ENCODE results near the gene ATRNL1.

ATRNL1 gene

GRCh38 chr10:115903207-115903606 is 810.0 kb downstream of the ATRNL1 start:
- Histone ChIP-seq H3K27ac (no peak overlapping the region), H3K4me3 (ENCODE audit: low read depth, low read length) (no peak overlapping the region), H3K36me3 (replicated peaks) (no peaks in the 10 kb centered on the region), H3K27me3 (replicated peaks) (no peaks in the 10 kb centered on the region)
- in situ Hi-C loops (cut with HindIII; ENCODE audit: low pct_ligation_motif_present, low sequenced_read_pairs) = no loop called here
- TF ChIP-seq CTCF (IDR thresholded peaks at IDR 0.05; ENCODE audit: low read depth, low read length, missing control alignments) = no peak
- DNase-seq = no peak

GRCh38 chr10:115903845-115904244 is 810.7 kb downstream of the ATRNL1 start:
- no peak for DNase-seq
- H3K36me3 ChIP-seq (replicated peaks) = no peaks in the 10 kb centered on the region
- in situ Hi-C loops (cut with HindIII; ENCODE audit: low pct_ligation_motif_present, low sequenced_read_pairs) = no loop called here
- H3K27ac ChIP-seq = no peak overlapping the region
- TF ChIP-seq CTCF (IDR thresholded peaks at IDR 0.05; ENCODE audit: low read depth, low read length, missing control alignments) = no peak
- no peak overlapping the region for H3K4me3 ChIP-seq (ENCODE audit: low read depth, low read length)
- H3K27me3 ChIP-seq (replicated peaks) = no peaks in the 10 kb centered on the region

GRCh38 chr10:115909037-115909436 is 815.9 kb downstream of the ATRNL1 start:
- Histone ChIP-seq H3K27ac (no peak overlapping the region), H3K36me3 (replicated peaks) (no peaks in the 10 kb centered on the region), H3K27me3 (replicated peaks) (no peaks in the 10 kb centered on the region), H3K4me3 (ENCODE audit: low read depth, low read length) (no peak overlapping the region)
- in situ Hi-C loops (cut with HindIII; ENCODE audit: low pct_ligation_motif_present, low sequenced_read_pairs) = no loop called here
- no peak for TF ChIP-seq CTCF (IDR thresholded peaks at IDR 0.05; ENCODE audit: low read depth, low read length, missing control alignments)
- no peak for DNase-seq

GRCh38 chr10:115909962-115910731 is 817.0 kb downstream of the ATRNL1 start:
- no peak for DNase-seq
- TF ChIP-seq CTCF (IDR thresholded peaks at IDR 0.05; ENCODE audit: low read depth, low read length, missing control alignments) = no peak

GRCh38 chr10:115914475-115914874 is 821.3 kb downstream of the ATRNL1 start:
- Histone ChIP-seq H3K4me3 (ENCODE audit: low read depth, low read length) (no peak overlapping the region), H3K27me3 (replicated peaks) (no peaks in the 10 kb centered on the region), H3K36me3 (replicated peaks) (no peaks in the 10 kb centered on the region), H3K27ac (no peak overlapping the region)
- DNase-seq = no peak
- in situ Hi-C loops (cut with HindIII; ENCODE audit: low pct_ligation_motif_present, low sequenced_read_pairs) = no loop called here
- no peak for TF ChIP-seq CTCF (IDR thresholded peaks at IDR 0.05; ENCODE audit: low read depth, low read length, missing control alignments)

More at GRCh38 chr10:115909962-115910731, 817.0 kb downstream of the ATRNL1 start:
- Histone ChIP-seq H3K4me3 (ENCODE audit: low read depth, low read length) (no peak overlapping the region), H3K36me3 (replicated peaks) (no peaks in the 10 kb centered on the region), H3K27ac (no peak overlapping the region), H3K27me3 (replicated peaks) (no peaks in the 10 kb centered on the region)
- in situ Hi-C loops (cut with HindIII; ENCODE audit: low pct_ligation_motif_present, low sequenced_read_pairs) = no loop called here

GRCh38 chr10:115915429-115915828 is 822.3 kb downstream of the ATRNL1 start:
- H3K27ac ChIP-seq = no peak overlapping the region
- DNase-seq = no peak
- H3K27me3 ChIP-seq (replicated peaks) = no peaks in the 10 kb centered on the region
- no peaks in the 10 kb centered on the region for H3K36me3 ChIP-seq (replicated peaks)
- TF ChIP-seq CTCF (IDR thresholded peaks at IDR 0.05; ENCODE audit: low read depth, low read length, missing control alignments) = no peak
- no peak overlapping the region for H3K4me3 ChIP-seq (ENCODE audit: low read depth, low read length)
- in situ Hi-C loops (cut with HindIII; ENCODE audit: low pct_ligation_motif_present, low sequenced_read_pairs) = no loop called here
